ENCODE measurements around the gene C1QL4.
A peak's percentile ranks its signal among the peaks of the same experiment; 100 is the strongest.
"Not testable (repeated sequence)": the region's sequence is repeated elsewhere in the genome, so short reads cannot be mapped to it uniquely, and the experiment has no call there.

The C1QL4 gene

GRCh38 chr12:49297695-49298060 is 39.3 kb downstream of the C1QL4 start:
- no peak for DNase-seq

- DNase-seq: peak; percentile 21
Measured at GRCh38 chr12:49296836-49297694, 39.9 kb downstream of the C1QL4 start.

GRCh38 chr12:49296034-49296835 is 40.8 kb downstream of the C1QL4 start:
- peak; percentile 49 for DNase-seq

- no peak for DNase-seq
Measured at GRCh38 chr12:49295082-49295936, 41.7 kb downstream of the C1QL4 start, which contains the start of gene PRPH. Gene PRPH, plus strand, starts transcription at chr12:49295147. Its CDS starts 54 bp downstream, at chr12:49295201.

GRCh38 chr12:49294804-49295081 is 42.2 kb downstream of the C1QL4 start:
- no peak for DNase-seq

- DNase-seq: no peak
Measured at GRCh38 chr12:49294086-49294803, 42.7 kb downstream of the C1QL4 start.

GRCh38 chr12:49293056-49293956 is 43.7 kb downstream of the C1QL4 start:
- DNase-seq: no peak

- no peak for DNase-seq
Measured at GRCh38 chr12:49292729-49293055, 44.3 kb downstream of the C1QL4 start.

- DNase-seq: no peak
Measured at GRCh38 chr12:49288922-49289555, 47.9 kb downstream of the C1QL4 start.

- peak; percentile 52 for DNase-seq
Measured at GRCh38 chr12:49288412-49288853, 48.6 kb downstream of the C1QL4 start.

GRCh38 chr12:49287876-49288275 is 49.1 kb downstream of the C1QL4 start:
- DNase-seq: no peak

- no peak for DNase-seq
Measured at GRCh38 chr12:49284672-49285071, 52.3 kb downstream of the C1QL4 start.

- DNase-seq: no peak
Measured at GRCh38 chr12:49283541-49284429, 53.2 kb downstream of the C1QL4 start.

- DNase-seq: not testable (repeated sequence)
Measured at GRCh38 chr12:49282740-49283375, 54.1 kb downstream of the C1QL4 start.

All from activated effector memory CD4-positive, alpha-beta T cell treated with Interleukin-2 at 50 U/mL for 16 hours (primary cell).